ENCODE data around the gene PRKG1. TPM values are rescaled to one million over a fixed set of nuclear protein-coding genes. Genes with fewer than 3 reads are reported as not detected.

The PRKG1 gene
- total RNA-seq, 6 experiments from 2014 or later: 1.1 to 2.0 (median 1.3) TPM

- ATAC-seq (no peak), DNase-seq (no peak)
- Histone ChIP-seq H3K4me3 (no peak overlapping the region), H3K36me3 (no peaks in the 10 kb centered on the region), H3K27ac (no peak overlapping the region), H3K27me3 (no peaks in the 10 kb centered on the region), H3K9me3 (no peaks in the 10 kb centered on the region), H3K4me1 (no peaks in the 10 kb centered on the region)
- 67% methylated on average over 5 of the region's 5 CpGs for WGBS (ENCODE audit: insufficient coverage, low coverage, low lambda C conversion rate, missing lambda C conversion rate)
- intact Hi-C loops (cut with DNase I): no loop called here
- no peak for TF ChIP-seq POLR2A (IDR thresholded peaks at IDR 0.05)
- TF ChIP-seq CTCF (IDR thresholded peaks at IDR 0.05): no peak
Observed at GRCh38 chr10:51485668-51486067, 411.4 kb downstream of the PRKG1 start.

GRCh38 chr10:51487576-51487975 lies 413.3 kb downstream of the PRKG1 start:
- DNase-seq (no peak), ATAC-seq (no peak)
- H3K9me3 ChIP-seq: no peaks in the 10 kb centered on the region
- TF ChIP-seq CTCF (IDR thresholded peaks at IDR 0.05) (no peak), POLR2A (IDR thresholded peaks at IDR 0.05) (no peak)
- no peaks in the 10 kb centered on the region for H3K4me1 ChIP-seq
- H3K27me3 ChIP-seq: no peaks in the 10 kb centered on the region
- no peak overlapping the region for H3K27ac ChIP-seq
- no peak overlapping the region for H3K4me3 ChIP-seq
- intact Hi-C loops (cut with DNase I): no loop called here
- no peaks in the 10 kb centered on the region for H3K36me3 ChIP-seq
- WGBS (ENCODE audit: insufficient coverage, low coverage, low lambda C conversion rate, missing lambda C conversion rate): 34% methylated on average over 5 of the region's 5 CpGs

- Histone ChIP-seq H3K36me3 (no peaks in the 10 kb centered on the region), H3K9me3 (no peaks in the 10 kb centered on the region), H3K4me3 (no peak overlapping the region), H3K27ac (no peak overlapping the region), H3K27me3 (no peaks in the 10 kb centered on the region), H3K4me1 (no peaks in the 10 kb centered on the region)
- intact Hi-C loops (cut with DNase I): no loop called here
- no peak for ATAC-seq
- TF ChIP-seq POLR2A (IDR thresholded peaks at IDR 0.05): no peak
- TF ChIP-seq CTCF (IDR thresholded peaks at IDR 0.05): no peak
- 31% methylated on average over 5 of the region's 5 CpGs for WGBS (ENCODE audit: insufficient coverage, low coverage, low lambda C conversion rate, missing lambda C conversion rate)
- no peak for DNase-seq
Observed at GRCh38 chr10:51488766-51489408, 414.6 kb downstream of the PRKG1 start.

- intact Hi-C loops (cut with DNase I): no loop called here
- H3K27me3 ChIP-seq: no peaks in the 10 kb centered on the region
- DNase-seq (no peak), ATAC-seq (no peak)
- H3K9me3 ChIP-seq: no peaks in the 10 kb centered on the region
- no peak overlapping the region for H3K4me3 ChIP-seq
- no peak overlapping the region for H3K27ac ChIP-seq
- no peaks in the 10 kb centered on the region for H3K36me3 ChIP-seq
- WGBS (ENCODE audit: insufficient coverage, low coverage, low lambda C conversion rate, missing lambda C conversion rate): 68% methylated on average over 2 of the region's 2 CpGs
- no peaks in the 10 kb centered on the region for H3K4me1 ChIP-seq
- TF ChIP-seq POLR2A (IDR thresholded peaks at IDR 0.05): no peak
- TF ChIP-seq CTCF (IDR thresholded peaks at IDR 0.05): no peak
Observed at GRCh38 chr10:51498424-51498823, 424.1 kb downstream of the PRKG1 start.

GRCh38 chr10:51501396-51501795 lies 427.1 kb downstream of the PRKG1 start:
- 57% methylated on average over 1 of the region's 1 CpG for WGBS (ENCODE audit: insufficient coverage, low coverage, low lambda C conversion rate, missing lambda C conversion rate)
- Histone ChIP-seq H3K36me3 (no peaks in the 10 kb centered on the region), H3K4me1 (no peaks in the 10 kb centered on the region), H3K4me3 (no peak overlapping the region), H3K9me3 (no peaks in the 10 kb centered on the region), H3K27me3 (no peaks in the 10 kb centered on the region), H3K27ac (no peak overlapping the region)
- no peak for DNase-seq
- ATAC-seq: no peak
- TF ChIP-seq CTCF (IDR thresholded peaks at IDR 0.05): no peak
- TF ChIP-seq POLR2A (IDR thresholded peaks at IDR 0.05): no peak
- intact Hi-C loops (cut with DNase I): no loop called here
